CD4-positive, alpha-beta T cell (primary cell): ENCODE measurements around the gene TUBB3. TPM values are rescaled to one million over a fixed set of nuclear protein-coding genes. Genes with fewer than 3 reads are reported as not detected.
A peak's percentile ranks its signal among the peaks of the same experiment; 100 is the strongest.

Source experiments
- ATAC-seq: fragments of 200-7000 bp; cut with Tn5 transposase; one replicate; pipeline ENCODE4 v1.10.0; 2022; ENCODE audit warnings: mild to moderate bottlenecking; ENCODE audit not compliant: poor library complexity
- CTCF ChIA-PET: fragments of 350-600 bp; sonication (Branson Sonifier 250); formaldehyde crosslinking; loops from one replicate; lab custom pipeline; 2021; ENCODE audit warnings: antibody characterized with exemption, inconsistent platforms; lab: Charles Lee
- POLR2A ChIA-PET: fragments of 350-600 bp; sonication (Branson Sonifier 250); formaldehyde crosslinking; loops from one replicate; lab custom pipeline; 2021; ENCODE audit warnings: antibody characterized with exemption, inconsistent platforms; lab: Charles Lee
- DNase-seq, 14 experiments: peaks; one replicate each; pipeline ENCODE4 v3.0.0-alpha.2; 2013 to 2020; ENCODE audit warnings: mixed read lengths in 2 of 14
- H3K27ac ChIP-seq, 2 donors: one replicate each; pipeline versions ENCODE4 v1.5.1 to v1.7.0; 2013; ENCODE audit warnings: low read length in 2 of 2, low read depth in 1 of 2, mild to moderate bottlenecking in 1 of 2
- H3K27me3 ChIP-seq, 2 experiments: 1 replicate in 1 of 2; 2 replicates in 1 of 2; pipeline versions ENCODE4 v1.6.1 to v1.7.0; 2013; ENCODE audit warnings: low read length in 2 of 2, control low read depth in 1 of 2, mild to moderate bottlenecking in 1 of 2, moderate library complexity in 1 of 2; ENCODE audit not compliant: insufficient read depth in 2 of 2, control insufficient read depth in 1 of 2
- H3K36me3 ChIP-seq: one replicate; pipeline ENCODE4 v1.6.1; 2013; ENCODE audit warnings: low read length, control low read depth; ENCODE audit not compliant: insufficient read depth
- H3K4me1 ChIP-seq: one replicate; pipeline ENCODE4 v1.6.1; 2013; ENCODE audit warnings: low read length, control low read depth; ENCODE audit not compliant: insufficient read depth
- H3K4me3 ChIP-seq: one replicate; pipeline ENCODE4 v1.5.1; 2013; ENCODE audit warnings: mild to moderate bottlenecking, low read length, moderate library complexity
- H3K9me3 ChIP-seq, 2 experiments: 1 replicate in 1 of 2; 2 replicates in 1 of 2; pipeline versions ENCODE4 v1.6.1 to v1.7.0; 2013; ENCODE audit warnings: low read length in 2 of 2, mild to moderate bottlenecking in 2 of 2, control low read depth in 1 of 2, moderate library complexity in 1 of 2; ENCODE audit not compliant: control insufficient read depth in 1 of 2, insufficient read depth in 1 of 2
- H3K27ac Mint-ChIP-seq: one replicate; pipeline ENCODE4 v1.8.0; 2020; ENCODE audit warnings: mixed read lengths
- H3K27me3 Mint-ChIP-seq: one replicate; pipeline ENCODE4 v1.8.0; 2021; ENCODE audit warnings: mixed read lengths
- H3K36me3 Mint-ChIP-seq: one replicate; pipeline ENCODE4 v1.8.0; 2021; ENCODE audit warnings: low read depth, mixed read lengths
- H3K4me1 Mint-ChIP-seq: one replicate; pipeline ENCODE4 v1.8.0; 2021; ENCODE audit warnings: low read depth, mixed read lengths
- H3K4me3 Mint-ChIP-seq: one replicate; pipeline ENCODE4 v1.8.0; 2020; ENCODE audit warnings: mild to moderate bottlenecking, mixed read lengths
- H3K9me3 Mint-ChIP-seq: one replicate; pipeline ENCODE4 v1.8.0; 2020; ENCODE audit warnings: mixed read lengths
- intact Hi-C, 2 experiments: fragments of 100-400 bp; cut with DNase I in 1 of 2; cut with micrococcal nuclease in 1 of 2; formaldehyde crosslinking; loops; one replicate each; pipeline versions ENCODE4 v1.15.1 to v1.9.0; 2023 to 2025; cut with DNase I, micrococcal nuclease
- total RNA-seq, 174 experiments: library from RNA in 2 of 174; stranded (reverse) in 2 of 174; gene quantifications; one replicate each; pipeline ENCODE4 v1.2.3 and lab custom pipeline; 2021 to 2026
- TF ChIP-seq, protein P1 (sequence below): fragments of 200-600 bp; IDR thresholded peaks from one replicate; pipeline ENCODE4 v1.8.0; 2022; ENCODE audit warnings: antibody characterized with exemption, mild to moderate bottlenecking

Gene TUBB3
- total RNA-seq, 2 experiments from 2014 or later = 0.78 to 0.88 TPM

DNA sequence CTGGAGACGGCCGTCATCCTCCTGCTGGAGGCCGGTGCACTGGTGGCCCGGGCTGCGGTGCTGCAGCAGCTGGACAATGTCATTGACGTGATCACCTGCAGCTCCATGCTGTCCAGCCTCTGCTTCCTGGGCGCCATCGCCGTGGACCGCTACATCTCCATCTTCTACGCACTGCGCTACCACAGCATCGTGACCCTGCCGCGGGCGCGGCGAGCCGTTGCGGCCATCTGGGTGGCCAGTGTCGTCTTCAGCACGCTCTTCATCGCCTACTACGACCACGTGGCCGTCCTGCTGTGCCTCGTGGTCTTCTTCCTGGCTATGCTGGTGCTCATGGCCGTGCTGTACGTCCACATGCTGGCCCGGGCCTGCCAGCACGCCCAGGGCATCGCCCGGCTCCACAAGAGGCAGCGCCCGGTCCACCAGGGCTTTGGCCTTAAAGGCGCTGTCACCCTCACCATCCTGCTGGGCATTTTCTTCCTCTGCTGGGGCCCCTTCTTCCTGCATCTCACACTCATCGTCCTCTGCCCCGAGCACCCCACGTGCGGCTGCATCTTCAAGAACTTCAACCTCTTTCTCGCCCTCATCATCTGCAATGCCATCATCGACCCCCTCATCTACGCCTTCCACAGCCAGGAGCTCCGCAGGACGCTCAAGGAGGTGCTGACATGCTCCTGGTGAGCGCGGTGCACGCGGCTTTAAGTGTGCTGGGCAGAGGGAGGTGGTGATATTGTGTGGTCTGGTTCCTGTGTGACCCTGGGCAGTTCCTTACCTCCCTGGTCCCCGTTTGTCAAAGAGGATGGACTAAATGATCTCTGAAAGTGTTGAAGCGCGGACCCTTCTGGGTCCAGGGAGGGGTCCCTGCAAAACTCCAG, 3.4 kb upstream of the TUBB3 start:
- Histone ChIP-seq H3K4me3 (no peak overlapping the region), H3K9me3 (peaks cover 0 to 16% of the 10 kb centered on the region in 2 experiments), H3K36me3 (no peaks in the 10 kb centered on the region), H3K27me3 (peaks cover 26 to 40% of the 10 kb centered on the region in 2 experiments), H3K27ac (no peak overlapping the region), H3K4me1 (peaks cover 87% of the 10 kb centered on the region)
- Mint-ChIP-seq H3K4me3 (peak overlapping the region; percentile 48), H3K36me3 (no peaks in the 10 kb centered on the region), H3K27ac (no peak overlapping the region), H3K4me1 (peaks cover 49% of the 10 kb centered on the region), H3K27me3 (peaks cover 15% of the 10 kb centered on the region), H3K9me3 (no peaks in the 10 kb centered on the region)
- ChIA-PET POLR2A (interaction anchor here (1.1 to 1.2 kb wide), 2 partner anchors 8 to 46 kb away, joined by 3 to 6 read pairs; partner anchors contain the start of gene TCF25), CTCF (interaction anchor here (2.1 kb wide), 1 partner anchor 10 kb away, joined by 12 read pairs; no protein-coding TSS in a partner anchor)
- intact Hi-C loops = loop anchor here in 1 of 2 experiments (2.0 kb wide), 1 partner anchor 29 kb away; the partner anchor contains the start of gene DEF8
- TF ChIP-seq, protein P1, sequence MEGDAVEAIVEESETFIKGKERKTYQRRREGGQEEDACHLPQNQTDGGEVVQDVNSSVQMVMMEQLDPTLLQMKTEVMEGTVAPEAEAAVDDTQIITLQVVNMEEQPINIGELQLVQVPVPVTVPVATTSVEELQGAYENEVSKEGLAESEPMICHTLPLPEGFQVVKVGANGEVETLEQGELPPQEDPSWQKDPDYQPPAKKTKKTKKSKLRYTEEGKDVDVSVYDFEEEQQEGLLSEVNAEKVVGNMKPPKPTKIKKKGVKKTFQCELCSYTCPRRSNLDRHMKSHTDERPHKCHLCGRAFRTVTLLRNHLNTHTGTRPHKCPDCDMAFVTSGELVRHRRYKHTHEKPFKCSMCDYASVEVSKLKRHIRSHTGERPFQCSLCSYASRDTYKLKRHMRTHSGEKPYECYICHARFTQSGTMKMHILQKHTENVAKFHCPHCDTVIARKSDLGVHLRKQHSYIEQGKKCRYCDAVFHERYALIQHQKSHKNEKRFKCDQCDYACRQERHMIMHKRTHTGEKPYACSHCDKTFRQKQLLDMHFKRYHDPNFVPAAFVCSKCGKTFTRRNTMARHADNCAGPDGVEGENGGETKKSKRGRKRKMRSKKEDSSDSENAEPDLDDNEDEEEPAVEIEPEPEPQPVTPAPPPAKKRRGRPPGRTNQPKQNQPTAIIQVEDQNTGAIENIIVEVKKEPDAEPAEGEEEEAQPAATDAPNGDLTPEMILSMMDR = no peak
- DNase-seq (peak in 2 of 14 experiments; percentile 13 to 45), ATAC-seq (no peak)

- POLR2A ChIA-PET = no interaction called here
- peaks cover 49% of the 10 kb centered on the region for H3K4me1 Mint-ChIP-seq
- no peaks in the 10 kb centered on the region for H3K9me3 Mint-ChIP-seq
- Histone ChIP-seq H3K27me3 (peaks cover 36 to 49% of the 10 kb centered on the region in 2 experiments), H3K36me3 (no peaks in the 10 kb centered on the region), H3K4me3 (no peak overlapping the region), H3K27ac (no peak overlapping the region), H3K4me1 (peaks cover 93% of the 10 kb centered on the region), H3K9me3 (peaks cover 0 to 25% of the 10 kb centered on the region in 2 experiments)
- no peaks in the 10 kb centered on the region for H3K36me3 Mint-ChIP-seq
- H3K4me3 Mint-ChIP-seq = peak overlapping the region; percentile 34
- peaks cover 15% of the 10 kb centered on the region for H3K27me3 Mint-ChIP-seq
- TF ChIP-seq, protein P1 = no peak
- ATAC-seq (no peak), DNase-seq (peak in 2 of 14 experiments; percentile 19 to 41)
- intact Hi-C loops = no loop called here
- H3K27ac Mint-ChIP-seq = no peak overlapping the region
- CTCF ChIA-PET = no interaction called here
Observed at GRCh38 chr16:89920723-89921122, 2.4 kb upstream of the TUBB3 start.

DNA sequence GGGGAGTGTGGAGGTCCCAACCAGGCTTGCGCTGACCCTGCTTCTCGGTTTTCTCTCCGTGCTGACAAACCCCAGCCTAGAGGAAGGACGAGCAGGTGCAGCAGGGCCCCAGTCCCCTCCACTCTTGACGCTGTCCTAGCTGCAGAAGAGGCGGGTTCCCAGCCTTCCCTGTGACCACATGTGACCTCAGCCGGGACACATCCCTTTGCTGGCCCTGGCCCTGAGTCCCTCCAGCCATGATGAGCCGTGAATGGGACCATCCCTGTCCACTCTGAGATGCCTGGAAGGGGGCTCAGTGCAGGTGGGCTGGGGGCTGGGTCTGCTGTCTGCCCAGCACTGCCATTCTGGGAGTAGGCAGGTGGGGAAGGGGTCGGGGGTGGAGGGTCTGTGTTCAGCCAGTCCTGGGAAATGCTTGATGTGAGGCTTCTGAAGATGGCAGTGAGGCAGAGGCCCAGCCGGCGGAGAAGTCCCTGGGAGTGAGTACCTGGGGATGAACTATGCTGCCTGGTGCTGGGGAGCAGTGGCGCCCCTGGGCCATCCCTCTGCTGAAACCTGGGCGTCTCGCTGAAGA, 1.9 kb upstream of the TUBB3 start:
- Histone ChIP-seq H3K4me3 (no peak overlapping the region), H3K27me3 (peaks cover 38 to 49% of the 10 kb centered on the region in 2 experiments), H3K36me3 (no peaks in the 10 kb centered on the region), H3K4me1 (peaks cover 94% of the 10 kb centered on the region), H3K27ac (no peak overlapping the region), H3K9me3 (peaks cover 0 to 30% of the 10 kb centered on the region in 2 experiments)
- ATAC-seq (no peak), DNase-seq (peak in 1 of 14 experiments; percentile 9)
- POLR2A ChIA-PET = no interaction called here
- TF ChIP-seq, protein P1 = no peak
- CTCF ChIA-PET = interaction anchor here (1.6 kb wide), 1 partner anchor 11 kb away, joined by 8 read pairs; no protein-coding TSS in a partner anchor
- H3K9me3 Mint-ChIP-seq = no peaks in the 10 kb centered on the region
- H3K36me3 Mint-ChIP-seq = no peaks in the 10 kb centered on the region
- peak overlapping the region; percentile 34 for H3K4me3 Mint-ChIP-seq
- no peak overlapping the region for H3K27ac Mint-ChIP-seq
- intact Hi-C loops = no loop called here
- peaks cover 15% of the 10 kb centered on the region for H3K27me3 Mint-ChIP-seq
- peaks cover 49% of the 10 kb centered on the region for H3K4me1 Mint-ChIP-seq
